ENCODE data around the gene MARCHF2.
A peak's percentile ranks its signal among the peaks of the same experiment; 100 is the strongest.
"Not testable (repeated sequence)": the region's sequence is repeated elsewhere in the genome, so short reads cannot be mapped to it uniquely, and the experiment has no call there.

Gene MARCHF2

GRCh38 chr19:8429044-8429443, 15.9 kb downstream of the MARCHF2 start:
- no peak for TF ChIP-seq CTCF (IDR thresholded peaks at IDR 0.05)
- no peak overlapping the region for H3K27ac ChIP-seq
- no peak overlapping the region for H3K4me3 ChIP-seq
- DNase-seq (ENCODE audit: low spot score), result no peak

GRCh38 chr19:8429826-8430225, 16.7 kb downstream of the MARCHF2 start:
- Histone ChIP-seq H3K27ac (no peak overlapping the region), H3K4me3 (no peak overlapping the region)
- no peak for DNase-seq (ENCODE audit: low spot score)
- no peak for TF ChIP-seq CTCF (IDR thresholded peaks at IDR 0.05)

- no peak overlapping the region for H3K4me3 ChIP-seq
- no peak overlapping the region for H3K27ac ChIP-seq
- DNase-seq (ENCODE audit: low spot score), result no peak
- TF ChIP-seq CTCF (IDR thresholded peaks at IDR 0.05), result no peak
Observed at GRCh38 chr19:8430650-8431049, 17.5 kb downstream of the MARCHF2 start.

DNA sequence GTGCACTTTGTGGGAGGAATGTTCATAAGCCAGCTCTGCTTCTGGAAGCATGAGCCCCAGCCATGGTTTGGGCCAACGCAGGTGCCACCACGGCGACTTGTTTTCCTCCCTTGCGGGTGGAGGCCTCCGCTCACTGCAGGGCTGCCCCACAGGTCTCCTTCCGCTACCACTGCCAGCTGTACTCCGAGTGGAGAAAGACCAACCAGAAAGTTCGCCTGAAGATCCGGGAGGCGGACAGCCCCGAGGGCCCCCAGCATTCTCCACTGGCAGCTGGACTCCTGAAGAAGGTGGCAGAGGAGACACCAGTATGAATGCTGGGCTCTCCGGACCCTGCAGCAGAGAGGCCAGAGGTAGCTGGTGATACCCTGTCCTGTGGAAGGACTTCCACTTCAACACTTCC, 25.1 kb downstream of the MARCHF2 start:
- Histone ChIP-seq H3K27ac (no peak overlapping the region), H3K4me3 (no peak overlapping the region)
- TF ChIP-seq CTCF (IDR thresholded peaks at IDR 0.05), result no peak
- DNase-seq (ENCODE audit: low spot score), result no peak

- Histone ChIP-seq H3K4me3 (no peak overlapping the region), H3K27ac (no peak overlapping the region)
- no peak for TF ChIP-seq CTCF (IDR thresholded peaks at IDR 0.05)
- DNase-seq (ENCODE audit: low spot score), result no peak
Observed at GRCh38 chr19:8441725-8442544, 28.8 kb downstream of the MARCHF2 start.

DNA sequence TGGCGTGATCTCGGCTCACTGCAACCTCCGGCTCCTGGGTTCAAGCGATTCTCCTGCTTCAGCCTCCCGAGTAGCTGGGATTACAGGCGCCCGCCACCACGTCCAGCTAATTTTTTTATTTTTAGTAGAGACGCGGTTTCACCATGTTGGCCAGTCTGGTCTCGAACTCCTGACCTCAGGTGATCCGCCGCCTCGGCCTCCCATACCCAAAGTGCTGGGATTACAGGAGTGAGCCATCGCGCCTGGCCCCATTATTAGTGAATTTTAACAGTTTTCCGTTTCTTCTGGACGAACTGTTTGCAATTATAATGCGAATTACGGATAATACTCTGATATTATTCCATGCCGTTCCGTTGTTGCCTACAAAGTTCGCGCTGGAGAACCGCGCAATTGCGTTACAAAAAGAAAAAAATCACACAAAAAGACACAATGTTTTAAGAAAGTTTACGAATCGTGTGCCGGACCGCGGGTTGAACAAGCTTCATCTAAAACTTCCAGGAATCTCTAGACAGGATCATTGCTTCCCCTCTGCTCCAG, 31.1 kb downstream of the MARCHF2 start:
- not testable (repeated sequence) for DNase-seq (ENCODE audit: low spot score)
- Histone ChIP-seq H3K4me3 (peak overlapping the region; percentile 99), H3K27ac (peak overlapping the region; percentile 98 to 100)

GRCh38 chr19:8444677-8445487, 31.8 kb downstream of the MARCHF2 start, which contains the start of gene HNRNPM:
Gene HNRNPM, plus strand, starts transcription at chr19:8444975. Its CDS starts 24 bp downstream, at chr19:8444999.
- TF ChIP-seq CTCF (IDR thresholded peaks at IDR 0.05), result no peak
- peak; percentile 99 for DNase-seq (ENCODE audit: low spot score)
- H3K4me3 ChIP-seq, result peak within 1 kb of the TSS; percentile 99
- peak within 1 kb of the TSS; percentile 98 to 100 for H3K27ac ChIP-seq
